GM19395 (cell line): ENCODE results near the gene NUDC.
"Not testable (repeated sequence)": the region's sequence is repeated elsewhere in the genome, so short reads cannot be mapped to it uniquely, and the experiment has no call there.

Source experiments
- ATAC-seq: cut with Tn5 transposase; IDR thresholded peaks from one replicate; pipeline ENCODE4 v1.9.1; 2021; ENCODE audit warnings: mild to moderate bottlenecking, moderate library complexity; ENCODE audit not compliant: unreplicated experiment

NUDC gene

DNA sequence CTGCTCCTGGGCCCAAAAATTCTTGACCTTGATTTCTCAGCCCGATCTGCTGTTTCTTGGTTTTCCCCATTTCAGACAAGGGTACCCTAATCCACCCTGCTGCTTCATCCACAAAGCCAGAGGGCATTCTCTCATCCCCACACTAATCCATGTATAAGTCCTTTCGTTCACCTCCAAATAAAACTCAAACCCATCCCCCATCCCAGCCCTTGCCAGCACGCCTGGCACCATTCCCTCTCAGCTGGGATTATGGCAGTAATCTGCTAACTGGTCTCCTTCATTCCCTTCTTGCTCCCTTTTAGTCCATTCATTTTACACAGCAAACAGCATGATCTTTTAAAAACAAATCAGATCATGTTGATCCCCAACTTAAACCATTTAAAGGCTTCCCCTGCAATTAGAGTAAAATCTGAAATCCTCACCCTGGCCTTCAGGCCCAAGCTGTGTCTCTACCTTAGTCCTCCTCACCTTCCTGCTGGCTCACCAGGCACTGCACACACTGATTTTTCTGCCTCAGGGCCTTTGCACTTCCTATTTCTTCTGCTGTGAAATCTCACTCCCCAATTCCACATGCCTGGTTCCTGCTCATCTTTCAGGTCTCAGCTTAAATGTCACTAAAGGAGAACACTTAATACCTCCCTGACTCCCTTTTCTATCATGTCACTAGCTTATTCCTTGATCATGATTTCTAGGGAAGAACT lies 59.8 kb downstream of the NUDC start:
- ATAC-seq, result no peak

DNA sequence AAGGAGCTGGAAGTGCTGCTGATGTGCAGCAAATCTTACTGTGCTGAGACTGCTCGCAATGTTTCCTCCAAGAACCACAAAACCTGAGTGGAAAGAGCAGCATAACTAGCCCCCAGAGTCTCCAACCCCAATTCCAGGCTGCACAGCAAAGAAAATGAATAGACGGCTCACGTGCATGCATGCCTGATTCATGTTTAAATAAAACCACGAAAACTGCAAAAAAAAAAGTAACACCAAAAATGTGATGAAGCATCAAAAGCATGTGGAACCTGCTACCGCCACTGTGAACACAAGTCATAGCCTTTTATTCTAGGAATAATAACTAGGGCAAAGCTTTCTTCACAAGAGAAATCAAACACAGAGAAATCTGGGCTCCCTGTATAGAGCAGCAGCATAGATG lies 62.3 kb downstream of the NUDC start:
- ATAC-seq, result no peak

GRCh38 chr1:26984291-26984690 lies 62.7 kb downstream of the NUDC start:
- ATAC-seq, result no peak

DNA sequence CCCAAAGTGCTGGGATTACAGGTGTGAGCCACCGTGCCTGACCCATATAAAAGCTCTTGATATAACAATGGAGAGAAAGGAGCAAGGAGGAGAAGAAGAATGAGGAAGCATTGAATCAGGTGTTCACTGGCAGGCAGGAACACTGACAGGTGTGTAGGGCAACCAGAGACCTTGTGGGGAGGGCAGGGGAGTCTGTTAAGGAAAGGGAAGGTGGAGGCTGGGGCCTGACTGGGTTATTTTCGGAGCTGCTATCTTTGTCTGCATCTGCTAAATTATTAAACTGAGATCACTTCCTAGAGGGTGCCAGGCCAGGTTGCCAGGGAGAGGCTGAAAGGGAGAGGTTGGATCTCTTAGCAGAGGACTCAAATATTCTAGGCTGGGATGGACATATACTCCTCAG lies 65.1 kb downstream of the NUDC start:
- ATAC-seq, result no peak

DNA sequence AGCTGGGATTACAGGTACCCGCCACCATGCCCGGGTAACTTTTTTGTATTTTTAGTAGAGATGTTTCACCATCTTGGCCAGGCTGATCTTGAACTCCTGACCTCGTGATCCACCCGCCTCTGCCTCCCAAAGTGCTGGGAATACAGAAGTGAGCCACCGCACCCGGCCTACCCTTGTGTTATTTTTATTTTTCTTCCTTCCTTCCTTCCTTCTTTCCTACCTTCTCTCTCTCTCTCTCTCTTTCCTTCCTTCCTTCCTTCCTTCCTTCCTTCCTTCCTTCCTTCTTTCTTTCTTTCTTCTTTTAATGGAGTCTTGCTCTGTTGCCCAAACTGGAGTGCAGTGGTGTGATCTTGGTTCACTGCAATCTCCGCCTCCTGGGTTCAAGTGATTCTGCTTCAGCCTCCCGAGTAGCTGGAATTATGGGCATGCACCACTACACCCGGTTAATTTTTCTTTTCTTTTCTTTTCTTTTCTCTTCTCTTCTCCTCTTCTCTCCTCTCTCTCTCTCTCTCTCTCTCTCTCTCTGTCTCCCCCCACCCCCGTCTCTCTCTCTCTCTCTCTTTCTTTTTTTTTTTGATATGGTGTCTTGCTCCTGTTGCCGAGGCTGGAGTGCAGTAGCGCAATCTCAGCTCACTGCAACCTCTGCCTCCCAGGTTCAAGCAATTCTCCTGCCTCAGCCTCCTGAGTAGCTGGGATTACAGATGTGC lies 68.0 kb downstream of the NUDC start:
- not testable (repeated sequence) for ATAC-seq

- ATAC-seq, result no peak
Measured at GRCh38 chr1:26991310-26992116, 70.0 kb downstream of the NUDC start.

GRCh38 chr1:26993237-26994019 lies 71.9 kb downstream of the NUDC start, which contains the start of gene TRNP1:
TSS of gene TRNP1 (plus strand) at chr1:26993692. CDS start at chr1:26993787, 95 bp downstream.
- ATAC-seq, result no peak

GRCh38 chr1:26994020-26994786 lies 72.7 kb downstream of the NUDC start:
- ATAC-seq, result no peak

DNA sequence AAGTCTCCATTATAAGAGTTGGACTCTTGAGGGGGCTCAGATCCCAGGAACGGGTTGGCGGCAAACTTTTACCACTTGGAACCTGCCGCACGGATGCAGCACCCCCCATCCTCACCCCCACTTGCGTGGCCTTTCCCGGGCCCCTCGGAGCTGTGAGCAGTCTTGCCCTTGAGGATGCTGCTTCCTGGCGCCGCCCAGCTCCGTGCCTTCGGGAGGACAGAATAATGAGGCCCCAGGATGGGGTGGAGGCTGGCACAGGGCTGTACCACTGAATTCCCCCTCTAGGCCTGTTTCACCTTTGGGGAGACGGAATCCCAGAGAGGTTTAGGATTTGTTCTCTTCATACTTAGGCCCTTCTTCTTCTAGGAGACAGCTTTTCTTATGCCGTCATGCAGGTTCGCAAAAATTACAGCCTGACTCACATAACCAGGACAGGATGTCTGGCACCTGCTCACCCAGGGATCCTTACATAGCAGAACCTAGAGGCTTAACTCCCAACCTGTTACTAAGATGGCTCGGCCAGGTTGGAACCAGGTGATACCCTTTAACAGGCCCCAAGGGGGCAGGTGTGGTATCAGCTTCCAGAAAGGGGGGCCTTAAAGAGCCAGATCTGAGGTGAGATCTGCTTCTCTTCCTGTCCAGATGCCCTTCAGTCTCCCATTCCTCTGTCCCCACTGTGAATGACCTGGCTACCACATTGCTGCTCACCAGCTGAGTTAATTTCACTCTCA lies 73.4 kb downstream of the NUDC start:
- ATAC-seq, result no peak

GRCh38 chr1:26996024-26996423 lies 74.5 kb downstream of the NUDC start:
- no peak for ATAC-seq
